Activated CD8-positive, alpha-beta memory T cell treated with anti-CD3 and anti-CD28 coated beads, Interleukin-2, amount 50 U/mL, for 1 hour (primary cell): ENCODE results near the gene TMIGD1.

Experiments used
- DNase-seq: peaks from one replicate; pipeline ENCODE4 v3.0.0-alpha.2; 2020; ENCODE audit errors: extremely low read depth

The TMIGD1 gene

DNA sequence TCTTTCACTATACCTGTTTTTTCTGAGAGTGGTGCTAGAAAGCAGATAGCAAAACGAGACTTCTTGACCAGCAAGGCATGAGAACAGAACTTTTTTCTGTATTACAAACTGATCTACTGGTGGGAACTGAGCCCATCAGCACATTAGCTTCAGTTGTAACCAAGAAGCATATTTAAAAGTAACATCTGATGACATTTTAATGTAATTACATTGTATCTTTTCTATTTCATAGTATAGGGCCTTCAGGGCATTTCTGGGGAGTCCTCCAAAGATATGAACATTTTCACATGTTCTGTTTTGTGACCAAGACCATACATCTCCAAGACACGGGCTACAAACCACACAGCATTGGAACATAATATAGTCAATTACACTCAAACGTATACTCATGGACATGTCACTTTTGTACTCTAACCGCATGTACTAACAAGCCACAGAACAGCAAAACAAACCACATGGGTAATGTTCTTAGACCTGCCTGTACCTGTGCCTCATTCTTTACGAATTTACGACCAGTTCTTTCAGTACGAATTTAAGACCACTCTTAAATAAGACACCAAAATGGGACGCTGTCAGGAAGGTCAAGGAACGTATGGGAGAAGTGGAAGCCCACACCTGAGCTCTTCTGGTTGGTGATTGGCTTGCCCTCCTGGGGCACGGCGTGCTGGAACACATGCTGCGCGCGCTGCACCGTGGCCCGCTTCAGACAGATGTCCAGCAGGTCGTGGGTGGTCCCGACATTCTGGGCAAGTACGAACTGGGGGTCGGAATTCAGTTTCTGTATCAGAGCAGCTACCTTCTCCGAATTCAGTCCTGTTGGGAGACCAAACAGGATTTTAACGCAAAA is 42.9 kb downstream of the TMIGD1 start:
- no peak for DNase-seq

DNA sequence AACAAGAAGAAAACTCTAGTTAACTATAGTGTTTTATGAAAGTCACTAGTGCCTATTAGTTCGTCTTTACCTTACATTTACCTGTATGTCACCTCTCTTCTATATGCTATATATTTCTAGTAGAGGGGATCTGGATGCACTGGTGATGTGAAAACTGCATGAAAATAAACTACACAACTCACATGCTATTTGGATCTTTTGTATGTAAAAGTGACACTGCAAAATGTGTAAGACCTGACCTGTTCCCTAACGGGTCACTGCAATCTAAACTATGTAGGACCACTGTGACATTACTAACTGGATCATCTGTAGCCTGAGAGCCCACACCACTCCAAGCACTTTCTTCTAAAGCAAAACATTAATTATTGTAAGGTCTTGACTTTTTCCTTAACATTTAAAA is 43.8 kb downstream of the TMIGD1 start:
- DNase-seq: no peak

DNA sequence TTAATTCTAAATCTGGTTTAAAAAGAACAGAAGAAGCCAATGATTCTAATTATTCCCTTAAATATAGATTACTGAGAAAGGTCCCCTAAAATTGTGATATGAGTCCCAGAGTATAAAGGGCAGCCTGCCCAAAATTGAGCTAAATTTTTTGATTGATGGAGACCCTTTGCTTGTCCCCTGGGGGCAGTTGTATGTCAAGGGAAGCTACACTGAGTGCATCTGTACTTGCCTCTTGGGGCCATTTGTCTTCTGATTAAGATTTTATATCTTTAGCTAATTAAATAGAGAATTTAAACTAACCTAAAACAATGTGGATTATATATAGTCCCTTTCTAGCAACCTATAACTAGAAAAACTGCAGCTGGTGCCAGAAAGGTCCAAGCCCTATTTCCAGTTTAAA is 54.7 kb downstream of the TMIGD1 start:
- DNase-seq: no peak

DNA sequence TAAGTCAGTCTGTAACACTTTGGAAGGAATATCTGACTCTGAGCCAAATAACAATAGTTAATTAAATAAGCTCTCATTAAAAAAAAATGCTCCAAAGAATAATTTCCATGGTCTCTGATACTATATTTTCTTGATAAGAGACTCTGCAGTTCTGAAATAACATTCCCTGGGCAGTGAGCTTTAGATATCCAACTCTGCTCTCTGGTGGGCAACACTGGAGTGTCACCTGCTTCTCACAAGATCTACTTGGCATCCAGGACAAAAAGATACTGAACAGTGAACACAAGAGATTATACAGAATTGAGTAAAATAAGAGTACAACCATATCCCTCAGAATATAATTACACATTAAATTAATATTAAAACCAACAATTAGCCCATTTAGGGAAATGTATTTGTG is 55.8 kb downstream of the TMIGD1 start:
- DNase-seq: no peak

DNA sequence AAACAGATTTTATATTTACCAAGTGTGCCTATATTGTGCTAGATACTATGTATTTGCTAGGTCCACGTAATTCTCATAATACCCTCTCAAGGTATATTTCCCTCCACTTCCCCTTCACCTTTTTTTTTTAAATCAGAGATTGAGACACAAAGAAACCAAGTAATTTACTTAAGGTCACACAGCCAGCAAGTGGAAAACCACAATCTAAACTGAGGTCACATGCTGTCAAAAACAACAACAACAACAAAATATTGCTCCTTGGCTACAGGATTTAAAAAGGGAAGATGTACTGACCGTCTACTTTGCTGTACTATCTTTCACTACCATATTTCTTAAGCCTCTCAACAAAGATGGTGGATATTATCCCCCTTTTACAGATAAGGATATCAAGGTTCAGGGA is 57.9 kb downstream of the TMIGD1 start:
- DNase-seq: no peak

DNA sequence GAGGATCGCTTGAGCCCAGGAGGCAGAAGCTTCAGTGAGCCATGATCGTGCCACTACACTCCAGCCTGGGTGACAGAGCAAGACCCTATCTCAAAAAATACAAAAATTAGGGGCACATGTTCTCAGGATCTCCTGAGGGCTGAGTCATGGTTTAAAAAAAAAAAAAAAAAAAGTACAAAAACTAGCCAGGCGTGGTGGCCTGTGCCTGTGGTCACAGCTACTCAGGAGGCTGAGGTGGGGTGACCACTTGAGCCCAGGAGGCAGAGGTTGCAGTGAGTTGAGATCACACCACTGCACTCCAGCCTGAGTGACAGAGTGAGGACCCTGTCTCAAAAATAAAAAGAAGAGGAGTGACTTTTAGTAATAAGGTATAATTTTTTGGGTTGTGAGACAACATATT is 59.0 kb downstream of the TMIGD1 start:
- DNase-seq: no peak

DNA sequence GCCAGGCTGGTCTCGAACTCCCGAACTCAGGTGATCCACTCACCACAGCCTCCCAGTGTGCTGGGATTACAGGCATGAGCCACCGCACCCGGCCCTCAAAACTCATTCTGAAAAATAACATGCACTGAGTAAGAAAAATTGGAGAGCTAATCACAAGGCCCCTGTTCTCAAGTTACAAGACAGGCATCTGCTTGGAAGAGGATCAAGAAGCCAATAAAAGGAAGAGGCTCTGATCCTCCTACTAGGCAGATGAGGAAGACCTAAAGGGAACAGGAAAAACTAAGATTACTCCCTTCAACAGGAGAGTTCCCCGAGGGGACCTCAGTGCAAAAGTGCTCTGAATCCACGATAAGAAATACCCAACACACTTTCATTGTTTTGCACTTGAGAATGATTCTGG is 60.5 kb downstream of the TMIGD1 start:
- no peak for DNase-seq

DNA sequence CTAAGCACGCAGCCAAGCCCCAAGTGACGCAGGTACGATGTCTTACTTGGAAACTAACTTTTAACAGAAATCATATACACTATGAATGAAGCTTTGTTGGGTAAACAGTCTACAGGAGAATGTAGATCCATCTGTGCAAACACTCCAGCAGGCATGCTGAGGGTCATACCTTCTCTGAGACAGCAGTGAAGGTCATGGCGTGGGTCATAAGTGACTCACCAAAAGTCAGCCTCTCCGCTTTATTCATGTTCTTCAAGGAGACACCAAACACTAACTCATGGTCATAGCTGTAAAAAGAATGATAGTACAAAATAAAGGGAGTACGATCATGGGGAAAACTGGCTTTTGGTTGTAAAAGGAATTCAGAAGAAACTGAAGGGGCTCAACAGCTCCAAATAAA is 62.8 kb downstream of the TMIGD1 start:
- DNase-seq: no peak

DNA sequence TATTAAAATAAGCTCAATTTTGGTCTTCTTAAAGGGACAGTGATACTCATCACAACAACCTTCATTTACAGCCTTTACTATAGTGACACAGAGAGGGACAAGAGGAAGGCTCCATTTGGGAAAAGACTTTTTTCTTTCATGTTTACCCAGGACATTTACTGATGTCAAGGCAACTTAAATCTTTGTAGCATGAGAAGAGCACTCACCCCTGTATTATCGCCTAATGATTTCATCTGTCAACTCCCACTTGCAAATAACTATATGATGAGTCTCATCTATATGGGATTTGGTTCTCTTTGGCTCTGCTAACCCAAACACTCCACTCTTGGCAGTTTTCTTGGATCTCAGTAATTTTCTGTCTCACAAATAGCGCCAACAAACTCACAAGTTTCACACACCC is 66.2 kb downstream of the TMIGD1 start:
- no peak for DNase-seq
